ENCODE measurements around the gene LINGO1. TPM values are rescaled to one million over a fixed set of nuclear protein-coding genes. Genes with fewer than 3 reads are reported as not detected.
A peak's percentile ranks its signal among the peaks of the same experiment; 100 is the strongest.

LINGO1 gene
- total and polyA plus RNA-seq, 8 donors = 0.25 to 1.3 (median 0.57) TPM; not detected in 4

DNA sequence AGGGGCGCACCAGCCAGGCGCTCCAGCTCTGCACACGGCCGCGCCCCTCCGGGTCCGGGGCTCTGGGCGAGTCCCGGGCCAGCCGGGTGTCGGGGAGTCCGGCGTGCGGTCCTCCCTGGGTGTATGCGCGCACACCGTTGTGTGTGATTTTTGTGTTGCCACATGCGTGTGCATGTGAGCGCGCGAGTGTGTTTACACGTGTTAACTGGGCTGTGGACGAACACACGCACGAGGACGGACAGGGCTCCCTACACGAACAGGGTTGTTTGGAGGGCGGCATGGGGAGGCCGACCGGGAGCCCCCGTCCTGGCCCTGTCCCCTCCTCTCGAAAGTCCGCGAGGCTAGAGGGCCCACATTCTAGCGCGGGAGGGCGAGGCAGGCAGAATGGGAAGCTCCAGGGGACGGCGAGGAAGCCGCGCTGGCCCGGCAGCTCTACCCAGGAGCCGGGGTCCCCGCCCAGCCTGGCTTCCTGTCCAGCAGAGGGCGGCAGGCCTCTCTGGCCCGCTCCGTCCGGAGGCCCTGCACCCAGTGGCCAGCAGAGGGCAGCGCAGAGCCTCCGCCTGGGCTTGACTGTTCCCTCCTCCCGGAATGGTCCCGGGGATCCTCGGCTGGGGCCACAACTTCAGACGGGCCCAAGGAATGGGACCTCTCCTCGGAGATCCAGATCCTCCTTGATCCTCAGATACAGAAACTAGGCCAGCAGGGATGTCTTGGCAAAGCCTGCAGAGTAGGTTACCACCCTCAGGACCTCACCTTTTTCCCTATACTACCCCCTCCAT lies 611 bp upstream of the LINGO1 start:
- peak overlapping the region in 1 of 5 donors; percentile 51 for H3K27ac ChIP-seq
- no peaks in the 10 kb centered on the region for H3K36me3 ChIP-seq
- intact Hi-C loops (cut with DNase I; ENCODE audit: low total_unique reads) = no loop called here
- TF ChIP-seq POLR2A (IDR thresholded peaks at IDR 0.05) (no peak), EP300 (IDR thresholded peaks at IDR 0.05) (no peak), POLR2AphosphoS5 (IDR thresholded peaks at IDR 0.05) (peak in 1 of 3 donors; percentile 27)
- TF ChIP-seq, protein P1, sequence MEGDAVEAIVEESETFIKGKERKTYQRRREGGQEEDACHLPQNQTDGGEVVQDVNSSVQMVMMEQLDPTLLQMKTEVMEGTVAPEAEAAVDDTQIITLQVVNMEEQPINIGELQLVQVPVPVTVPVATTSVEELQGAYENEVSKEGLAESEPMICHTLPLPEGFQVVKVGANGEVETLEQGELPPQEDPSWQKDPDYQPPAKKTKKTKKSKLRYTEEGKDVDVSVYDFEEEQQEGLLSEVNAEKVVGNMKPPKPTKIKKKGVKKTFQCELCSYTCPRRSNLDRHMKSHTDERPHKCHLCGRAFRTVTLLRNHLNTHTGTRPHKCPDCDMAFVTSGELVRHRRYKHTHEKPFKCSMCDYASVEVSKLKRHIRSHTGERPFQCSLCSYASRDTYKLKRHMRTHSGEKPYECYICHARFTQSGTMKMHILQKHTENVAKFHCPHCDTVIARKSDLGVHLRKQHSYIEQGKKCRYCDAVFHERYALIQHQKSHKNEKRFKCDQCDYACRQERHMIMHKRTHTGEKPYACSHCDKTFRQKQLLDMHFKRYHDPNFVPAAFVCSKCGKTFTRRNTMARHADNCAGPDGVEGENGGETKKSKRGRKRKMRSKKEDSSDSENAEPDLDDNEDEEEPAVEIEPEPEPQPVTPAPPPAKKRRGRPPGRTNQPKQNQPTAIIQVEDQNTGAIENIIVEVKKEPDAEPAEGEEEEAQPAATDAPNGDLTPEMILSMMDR (IDR thresholded peaks at IDR 0.05) = peak in 6 of 7 experiments; percentile 25 to 99 (median 98)
- peak; percentile 90 to 95 for DNase-seq
- WGBS, 5 donors = 0 to 1% (median 0%) methylated on average over 25 to 55 of the region's 55 CpGs
- peaks cover 14 to 83% (median 51%) of the 10 kb centered on the region in 3 donors for H3K27me3 ChIP-seq
- peak overlapping the region; percentile 42 to 62 (median 56) for H3K4me3 ChIP-seq
- H3K9me3 ChIP-seq = no peaks in the 10 kb centered on the region
- peaks cover 18 to 38% (median 34%) of the 10 kb centered on the region in 4 donors for H3K4me1 ChIP-seq

DNA sequence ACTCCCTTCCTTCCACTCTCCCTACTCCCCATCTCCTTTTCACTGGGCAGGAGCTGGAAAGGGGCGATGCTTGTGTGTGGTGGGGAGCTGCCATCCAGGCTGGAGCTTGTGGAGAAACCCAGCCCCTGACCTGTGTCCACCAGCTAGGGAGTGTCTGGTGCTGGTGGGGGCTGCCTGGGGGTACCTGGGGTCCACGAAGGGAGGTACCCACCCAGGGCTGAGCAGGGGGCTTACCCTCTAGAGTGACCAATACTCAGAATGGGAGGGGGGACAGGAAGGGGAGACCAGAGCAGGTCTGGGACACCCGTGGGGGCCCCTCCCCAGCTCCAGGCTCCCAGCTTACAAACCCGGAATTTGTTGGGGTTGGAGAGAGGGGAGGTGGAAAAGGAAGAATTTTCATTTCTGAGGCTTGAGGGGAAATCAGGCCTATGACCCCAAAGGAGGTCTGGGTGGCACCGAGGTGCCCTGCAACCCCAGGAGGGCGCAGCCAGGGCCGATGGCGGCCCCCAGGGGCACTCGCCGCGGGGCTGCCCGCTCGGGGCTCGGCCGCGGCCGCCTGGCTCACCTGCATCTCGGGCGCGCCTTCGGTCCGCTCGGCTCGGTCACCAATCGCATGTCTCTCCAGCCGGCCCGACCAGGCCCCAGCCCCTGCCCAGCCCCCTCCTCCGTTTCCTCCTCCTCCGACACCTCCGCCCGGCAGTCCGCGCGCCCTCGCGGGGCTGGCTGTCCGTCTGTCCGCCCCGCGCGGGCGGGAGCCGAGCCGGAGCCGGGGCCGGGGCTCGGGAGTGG lies 773 bp downstream of the LINGO1 start:
- no peak for TF ChIP-seq EP300 (IDR thresholded peaks at IDR 0.05)
- no peak for TF ChIP-seq POLR2A (IDR thresholded peaks at IDR 0.05)
- no peak for TF ChIP-seq POLR2AphosphoS5 (IDR thresholded peaks at IDR 0.05)
- TF ChIP-seq, protein P1 (IDR thresholded peaks at IDR 0.05) = no peak
- intact Hi-C loops (cut with DNase I; ENCODE audit: low total_unique reads) = no loop called here
- Histone ChIP-seq H3K4me1 (peaks cover 18 to 38% (median 34%) of the 10 kb centered on the region in 4 donors), H3K4me3 (peak overlapping the region; percentile 38 to 53 (median 43)), H3K9me3 (no peaks in the 10 kb centered on the region), H3K27ac (no peak overlapping the region), H3K27me3 (peaks cover 14 to 69% (median 51%) of the 10 kb centered on the region in 3 donors), H3K36me3 (no peaks in the 10 kb centered on the region)
- peak in 1 of 2 donors; percentile 68 for DNase-seq
- WGBS, 5 donors = 4 to 8% (median 5%) methylated on average over 10 to 47 of the region's 47 CpGs

DNA sequence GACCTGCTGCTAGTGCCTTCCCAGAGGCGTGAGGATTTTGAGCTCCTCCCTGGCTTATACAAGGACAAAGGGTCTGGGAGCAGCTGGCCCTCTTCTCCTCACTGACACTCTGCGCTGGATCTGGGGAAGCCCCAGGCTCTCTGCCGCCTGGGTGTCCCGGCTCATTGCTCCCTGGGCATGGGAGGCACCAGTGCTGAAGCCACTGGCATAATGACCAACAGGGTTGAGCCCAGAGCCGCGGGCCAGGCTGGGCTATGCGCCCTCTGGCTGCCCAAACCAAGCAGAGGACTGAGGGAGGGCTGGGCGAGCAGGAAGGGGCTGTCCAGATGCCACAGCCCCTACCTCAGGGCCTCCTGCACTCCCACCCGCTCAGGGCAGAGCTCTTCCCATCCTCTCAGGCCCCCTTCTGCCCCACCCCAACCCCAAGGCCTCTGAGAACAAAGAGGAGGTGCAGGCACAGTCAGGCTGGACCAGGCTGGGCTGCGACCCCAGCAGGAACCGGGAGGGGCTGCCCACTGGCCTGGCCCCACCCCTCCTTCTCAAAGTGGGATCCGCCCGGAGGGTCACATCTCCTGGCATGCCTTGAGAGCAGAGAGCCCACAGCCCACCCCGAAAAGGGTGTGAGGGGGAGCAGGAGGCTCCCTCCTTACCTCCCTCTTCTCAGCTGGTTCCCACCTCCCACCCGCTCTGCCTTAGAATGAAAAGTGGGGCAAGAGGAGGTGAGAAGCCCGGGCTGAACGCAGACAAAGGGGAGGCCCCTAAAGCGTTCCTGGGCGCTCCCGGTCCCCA lies 1.6 kb downstream of the LINGO1 start:
- no peak for TF ChIP-seq POLR2AphosphoS5 (IDR thresholded peaks at IDR 0.05)
- no peak for TF ChIP-seq POLR2A (IDR thresholded peaks at IDR 0.05)
- TF ChIP-seq, protein P1 (IDR thresholded peaks at IDR 0.05) = no peak
- no peak for TF ChIP-seq EP300 (IDR thresholded peaks at IDR 0.05)
- H3K27ac ChIP-seq = no peak overlapping the region
- no peaks in the 10 kb centered on the region for H3K9me3 ChIP-seq
- H3K36me3 ChIP-seq = no peaks in the 10 kb centered on the region
- peak in 1 of 2 donors; percentile 64 for DNase-seq
- intact Hi-C loops (cut with DNase I; ENCODE audit: low total_unique reads) = no loop called here
- H3K4me3 ChIP-seq = peak overlapping the region in 3 of 4 donors; percentile 38 to 53 (median 41)
- WGBS, 5 donors = 20 to 35% (median 24%) methylated on average over 8 to 20 of the region's 20 CpGs
- H3K27me3 ChIP-seq = peaks cover 14 to 62% (median 51%) of the 10 kb centered on the region in 3 donors
- H3K4me1 ChIP-seq = peaks cover 18 to 38% (median 34%) of the 10 kb centered on the region in 4 donors

DNA sequence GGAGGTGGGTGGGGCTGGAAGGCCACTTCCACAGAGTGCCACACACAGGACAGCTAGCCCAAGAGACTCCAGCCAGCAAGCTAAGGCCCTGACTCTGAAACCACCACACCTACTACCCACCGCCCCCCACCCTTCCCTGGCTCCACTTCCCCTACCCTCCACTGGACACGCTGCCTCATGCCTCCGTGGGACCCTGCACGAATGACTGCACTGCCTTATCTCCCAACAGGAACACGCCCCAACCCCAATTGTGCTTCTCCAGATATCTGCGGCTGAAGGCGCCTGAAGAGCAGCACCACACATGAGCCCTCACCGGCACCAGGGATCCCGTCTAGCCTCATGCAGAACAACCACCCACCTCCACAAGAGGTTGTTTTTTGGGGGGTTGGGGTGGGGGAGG lies 2.7 kb downstream of the LINGO1 start:
- no peak overlapping the region for H3K4me3 ChIP-seq
- TF ChIP-seq POLR2A (IDR thresholded peaks at IDR 0.05) (no peak), POLR2AphosphoS5 (IDR thresholded peaks at IDR 0.05) (no peak), EP300 (IDR thresholded peaks at IDR 0.05) (no peak)
- TF ChIP-seq, protein P1 (IDR thresholded peaks at IDR 0.05) = no peak
- H3K9me3 ChIP-seq = no peaks in the 10 kb centered on the region
- peaks cover 14 to 51% (median 49%) of the 10 kb centered on the region in 3 donors for H3K27me3 ChIP-seq
- 52 to 74% (median 58%) methylated on average over 9 of the region's 9 CpGs for WGBS, 5 donors
- intact Hi-C loops (cut with DNase I; ENCODE audit: low total_unique reads) = no loop called here
- H3K36me3 ChIP-seq = no peaks in the 10 kb centered on the region
- H3K27ac ChIP-seq = no peak overlapping the region
- H3K4me1 ChIP-seq = peaks cover 18 to 38% (median 34%) of the 10 kb centered on the region in 4 donors
- DNase-seq = no peak
